Smooth muscle cell (in vitro differentiated cells): Measurements from ENCODE around the gene HRG. TPM values are rescaled to one million over a fixed set of nuclear protein-coding genes. Genes with fewer than 3 reads are reported as not detected.

Experiments used
- DNase-seq: peaks from one replicate; lab custom pipeline; 2025; ENCODE audit not compliant: unreplicated experiment; lab: John Stamatoyannopoulos, UW
- H2AFZ ChIP-seq: fragments of 200-600 bp; sonication (generic); 2 replicates; pipeline ENCODE4 v1.6.0; 2016; ENCODE audit warnings: antibody characterized with exemption, low read depth, mild to moderate bottlenecking
- H3F3A ChIP-seq: fragments of 200-600 bp; sonication (generic); 2 replicates; pipeline ENCODE4 v1.6.0; 2017; ENCODE audit warnings: antibody characterized with exemption, low read depth
- H3K27ac ChIP-seq: fragments of 200-600 bp; sonication (generic); 2 replicates; pipeline ENCODE4 v1.5.1; 2016; ENCODE audit warnings: low read depth, mild to moderate bottlenecking
- H3K27me3 ChIP-seq: fragments of 200-600 bp; sonication (generic); 2 replicates; pipeline ENCODE4 v1.6.1; 2016; ENCODE audit warnings: low read depth, mild to moderate bottlenecking
- H3K36me3 ChIP-seq: fragments of 200-600 bp; sonication (generic); 2 replicates; pipeline ENCODE4 v1.5.1; 2016; ENCODE audit warnings: low read depth
- H3K4me1 ChIP-seq: fragments of 200-600 bp; sonication (generic); 2 replicates; pipeline ENCODE4 v1.5.1; 2016; ENCODE audit warnings: low read depth
- H3K4me2 ChIP-seq: fragments of 200-600 bp; sonication (generic); 2 replicates; pipeline ENCODE4 v1.6.0; 2016; ENCODE audit warnings: mild to moderate bottlenecking
- H3K4me3 ChIP-seq: fragments of 200-600 bp; sonication (generic); 2 replicates; pipeline ENCODE4 v1.5.1; 2016; ENCODE audit warnings: mild to moderate bottlenecking
- H3K79me2 ChIP-seq: fragments of 200-600 bp; sonication (generic); 2 replicates; pipeline ENCODE4 v1.6.0; 2016; ENCODE audit warnings: low read depth, mild to moderate bottlenecking
- H3K9ac ChIP-seq: fragments of 200-600 bp; sonication (generic); 2 replicates; pipeline ENCODE4 v1.6.0; 2016; ENCODE audit warnings: low read depth
- H3K9me3 ChIP-seq: fragments of 200-600 bp; sonication (generic); replicated peaks from 2 replicates; pipeline ENCODE4 v1.5.1; 2016; ENCODE audit warnings: low read depth
- H4K20me1 ChIP-seq: fragments of 200-600 bp; sonication (generic); 2 replicates; pipeline ENCODE4 v1.6.0; 2016; ENCODE audit warnings: low read depth
- CTCF ChIP-seq: fragments of 200-600 bp; sonication (generic); IDR thresholded peaks from 2 replicates; pipeline ENCODE4 v1.5.1; 2017; ENCODE audit warnings: borderline replicate concordance, mild to moderate bottlenecking, antibody characterized with exemption; ENCODE audit not compliant: insufficient read depth, poor library complexity, severe bottlenecking
- WGBS: methylation state at CpG from one replicate; pipeline ENCODE4 v1.1.7; 2016; ENCODE audit warnings: low lambda C conversion rate; 5-methylcytosine and 5-hydroxymethylcytosine counted together
- polyA plus RNA-seq: library from polyadenylated mRNA; unstranded; fragments of >200 nt; fragmentation: Nextera tagmentation; extraction: Ambion mirVana; gene quantifications from 2 replicates; pipeline ENCODE4 v1.2.1, GENCODE V29; 2016
- total RNA-seq: library from RNA; depleted of rRNA; stranded (reverse); fragments of >200 nt; gene quantifications from 2 replicates; pipeline ENCODE4 v1.2.3, GENCODE V29; 2014

HRG gene
- total and polyA plus RNA-seq, 2 experiments from 2014 or later: not detected

- no peak for TF ChIP-seq CTCF
- no peak overlapping the region for H2AFZ ChIP-seq
- no peaks in the 10 kb centered on the region for H3K79me2 ChIP-seq
- no peaks in the 10 kb centered on the region for H3K9me3 ChIP-seq
- peak; percentile 4 for DNase-seq
- peaks cover 3% of the 10 kb centered on the region for H3K27me3 ChIP-seq
- no peaks in the 10 kb centered on the region for H4K20me1 ChIP-seq
- no peak overlapping the region for H3K4me3 ChIP-seq
- no peaks in the 10 kb centered on the region for H3K36me3 ChIP-seq
- no peak overlapping the region for H3K9ac ChIP-seq
- 32% methylated on average over 9 of the region's 9 CpGs for WGBS
- H3K27ac ChIP-seq: peak overlapping the region; percentile 9
- peak overlapping the region; percentile 5 for H3K4me2 ChIP-seq
- H3K4me1 ChIP-seq: peaks cover 4% of the 10 kb centered on the region
- H3F3A ChIP-seq: no peaks in the 10 kb centered on the region
Measured at GRCh38 chr3:186640473-186640818, 25.4 kb upstream of the HRG start.

GRCh38 chr3:186640929-186641328, 24.9 kb upstream of the HRG start:
- DNase-seq: no peak
- Histone ChIP-seq H3K4me3 (no peak overlapping the region), H3K27me3 (peaks cover 3% of the 10 kb centered on the region), H3K4me1 (peaks cover 4% of the 10 kb centered on the region), H3K27ac (peak overlapping the region; percentile 9), H3K9ac (no peak overlapping the region), H4K20me1 (no peaks in the 10 kb centered on the region), H3K36me3 (no peaks in the 10 kb centered on the region), H3K4me2 (peak overlapping the region; percentile 5), H3F3A (no peaks in the 10 kb centered on the region), H2AFZ (no peak overlapping the region), H3K9me3 (no peaks in the 10 kb centered on the region), H3K79me2 (no peaks in the 10 kb centered on the region)
- no peak for TF ChIP-seq CTCF

GRCh38 chr3:186642014-186642413, 23.8 kb upstream of the HRG start:
- H3K4me3 ChIP-seq: no peak overlapping the region
- H3K79me2 ChIP-seq: no peaks in the 10 kb centered on the region
- no peak overlapping the region for H2AFZ ChIP-seq
- H4K20me1 ChIP-seq: no peaks in the 10 kb centered on the region
- no peaks in the 10 kb centered on the region for H3K36me3 ChIP-seq
- H3K4me2 ChIP-seq: no peak overlapping the region
- H3F3A ChIP-seq: no peaks in the 10 kb centered on the region
- WGBS: 73% methylated on average over 3 of the region's 3 CpGs
- peaks cover 4% of the 10 kb centered on the region for H3K4me1 ChIP-seq
- no peak overlapping the region for H3K9ac ChIP-seq
- H3K27me3 ChIP-seq: peaks cover 3% of the 10 kb centered on the region
- DNase-seq: no peak
- no peaks in the 10 kb centered on the region for H3K9me3 ChIP-seq
- no peak overlapping the region for H3K27ac ChIP-seq
- no peak for TF ChIP-seq CTCF

GRCh38 chr3:186643493-186643892, 22.3 kb upstream of the HRG start:
- Histone ChIP-seq H3K9me3 (no peaks in the 10 kb centered on the region), H3K4me1 (peaks cover 4% of the 10 kb centered on the region), H3K36me3 (no peaks in the 10 kb centered on the region), H3F3A (no peaks in the 10 kb centered on the region), H4K20me1 (no peaks in the 10 kb centered on the region), H3K79me2 (no peaks in the 10 kb centered on the region), H3K4me3 (no peak overlapping the region), H2AFZ (no peak overlapping the region), H3K9ac (no peak overlapping the region), H3K27me3 (peaks cover 3% of the 10 kb centered on the region), H3K4me2 (no peak overlapping the region), H3K27ac (no peak overlapping the region)
- DNase-seq: no peak
- no peak for TF ChIP-seq CTCF
- 80% methylated on average over 1 of the region's 1 CpG for WGBS
